CD4-positive, alpha-beta T cell treated with Interleukin-6 at 100 ng/mL for 8 hours (primary cell): Measurements from ENCODE around the gene SHD.
A peak's percentile ranks its signal among the peaks of the same experiment; 100 is the strongest.
"Not testable (repeated sequence)": the region's sequence is repeated elsewhere in the genome, so short reads cannot be mapped to it uniquely, and the experiment has no call there.

Experiments
- DNase-seq: peaks from one replicate; pipeline ENCODE4 v3.0.0-alpha.2; 2020; ENCODE audit warnings: mixed read lengths, low spot score

Gene SHD

GRCh38 chr19:4327252-4327876, 48.3 kb downstream of the SHD start:
- peak; percentile 65 for DNase-seq

- DNase-seq, result no peak
Observed at GRCh38 chr19:4327877-4328242, 48.8 kb downstream of the SHD start.

- DNase-seq, result peak; percentile 97
Observed at GRCh38 chr19:4328243-4328990, 49.4 kb downstream of the SHD start.

- DNase-seq, result not testable (repeated sequence)
Observed at GRCh38 chr19:4328991-4329681, 50.1 kb downstream of the SHD start.

- no peak for DNase-seq
Observed at GRCh38 chr19:4329858-4330257, 50.8 kb downstream of the SHD start.

- DNase-seq, result no peak
Observed at GRCh38 chr19:4334929-4335570, 56.0 kb downstream of the SHD start.

- no peak for DNase-seq
Observed at GRCh38 chr19:4337906-4338440, 58.9 kb downstream of the SHD start.

GRCh38 chr19:4338441-4339355, 59.6 kb downstream of the SHD start, which contains the start of gene STAP2:
TSS of gene STAP2 (minus strand) at chr19:4338827. CDS start at chr19:4338753, 74 bp downstream.
- DNase-seq, result no peak
